ENCODE measurements around the gene DUSP15.

The DUSP15 gene

GRCh38 chr20:31894980-31895675 lies 24.8 kb upstream of the DUSP15 start:
- no peak for DNase-seq

GRCh38 chr20:31890646-31891045 lies 20.3 kb upstream of the DUSP15 start:
- no peak for DNase-seq

GRCh38 chr20:31883829-31884228 lies 13.5 kb upstream of the DUSP15 start:
- DNase-seq = no peak

GRCh38 chr20:31881945-31882344 lies 11.6 kb upstream of the DUSP15 start:
- DNase-seq = no peak

- DNase-seq = peak; percentile 88
These were observed 9.0 kb upstream of the DUSP15 start for GRCh38 chr20:31879143-31879987.

GRCh38 chr20:31877684-31878083 lies 7.4 kb upstream of the DUSP15 start:
- no peak for DNase-seq

- no peak for DNase-seq
These were observed 5.3 kb upstream of the DUSP15 start for GRCh38 chr20:31875671-31876070.

GRCh38 chr20:31872406-31872805 lies 2.1 kb upstream of the DUSP15 start:
- DNase-seq = no peak

GRCh38 chr20:31871618-31871954 lies 1.3 kb upstream of the DUSP15 start:
- no peak for DNase-seq

GRCh38 chr20:31870726-31871617 lies 645 bp upstream of the DUSP15 start:
- no peak for DNase-seq

- no peak for DNase-seq
These were observed 720 bp downstream of the DUSP15 start for GRCh38 chr20:31869673-31869941.

- no peak for DNase-seq
These were observed 1.3 kb downstream of the DUSP15 start for GRCh38 chr20:31868853-31869672.

GRCh38 chr20:31866221-31866620 lies 4.1 kb downstream of the DUSP15 start:
- DNase-seq = no peak

- DNase-seq = no peak
These were observed 5.6 kb downstream of the DUSP15 start for GRCh38 chr20:31864521-31865400.

- no peak for DNase-seq
These were observed 6.8 kb downstream of the DUSP15 start for GRCh38 chr20:31863296-31864085.

- no peak for DNase-seq
These were observed 7.8 kb downstream of the DUSP15 start for GRCh38 chr20:31862506-31862905.

GRCh38 chr20:31862157-31862470 lies 8.2 kb downstream of the DUSP15 start:
- no peak for DNase-seq

GRCh38 chr20:31861385-31862156 lies 8.8 kb downstream of the DUSP15 start:
- peak; percentile 71 for DNase-seq

- DNase-seq = no peak
These were observed 9.3 kb downstream of the DUSP15 start for GRCh38 chr20:31861135-31861384.

GRCh38 chr20:31860390-31861134 lies 9.8 kb downstream of the DUSP15 start:
- DNase-seq = no peak
